Keratinocyte (primary cell): Measurements from ENCODE around the gene SLC32A1. TPM values are rescaled to one million over a fixed set of nuclear protein-coding genes. Genes with fewer than 3 reads are reported as not detected.
A peak's percentile ranks its signal among the peaks of the same experiment; 100 is the strongest.

ENCODE experiments used
- DNase-seq: peaks from one replicate; pipeline ENCODE4 v3.0.0-alpha.2; 2011; ENCODE audit warnings: low read depth, missing footprints, low spot score
- FAIRE-seq: peaks from 2 replicates; lab custom pipeline; 2011; peaks lifted over from hg19 to GRCh38; lab: Jason Lieb, UNC
- H2AFZ ChIP-seq: 2 replicates; pipeline ENCODE4 v1.6.0; 2012; ENCODE audit warnings: low read length, control low read depth, inconsistent platforms; ENCODE audit not compliant: control insufficient read depth
- H3K27ac ChIP-seq: 2 replicates; pipeline ENCODE4 v1.5.1; 2011; ENCODE audit warnings: low read length; ENCODE audit not compliant: control insufficient read depth, insufficient read depth
- H3K27me3 ChIP-seq: 3 replicates; pipeline ENCODE4 v1.6.0; 2011; ENCODE audit warnings: low read length; ENCODE audit not compliant: control insufficient read depth, insufficient read depth; ENCODE audit errors: extremely low read depth
- H3K36me3 ChIP-seq, 2 experiments: 2 replicates in 1 of 2; 3 replicates in 1 of 2; pipeline ENCODE4 v1.5.1; 2011; ENCODE audit warnings: low read length in 2 of 2, mild to moderate bottlenecking in 1 of 2; ENCODE audit not compliant: control insufficient read depth in 2 of 2, insufficient read depth in 2 of 2; ENCODE audit errors: extremely low read depth in 1 of 2
- H3K4me1 ChIP-seq: 3 replicates; pipeline ENCODE4 v1.5.1; 2011; ENCODE audit warnings: low read length; ENCODE audit not compliant: control insufficient read depth, insufficient read depth; ENCODE audit errors: extremely low read depth
- H3K4me2 ChIP-seq: 3 replicates; pipeline ENCODE4 v1.6.0; 2011; ENCODE audit warnings: low read depth, low read length; ENCODE audit not compliant: control insufficient read depth, insufficient read depth; ENCODE audit errors: extremely low read depth
- H3K4me3 ChIP-seq, 3 experiments: fragments of 200-600 bp in 1 of 3; sonication (generic) in 1 of 3; 2 replicates in 2 of 3; 3 replicates in 1 of 3; pipeline ENCODE4 v1.5.1; 2011 to 2016; ENCODE audit warnings: low read length in 3 of 3, mild to moderate bottlenecking in 3 of 3, control low read depth in 2 of 3, inconsistent platforms in 1 of 3, low read depth in 1 of 3, mixed read lengths in 1 of 3, mixed run types in 1 of 3, moderate library complexity in 1 of 3; ENCODE audit not compliant: control insufficient read depth in 2 of 3, insufficient read depth in 2 of 3; ENCODE audit errors: extremely low read depth in 1 of 3
- H3K79me2 ChIP-seq: 2 replicates; pipeline ENCODE4 v1.6.0; 2012; ENCODE audit warnings: low read length; ENCODE audit not compliant: control insufficient read depth, insufficient read depth
- H3K9ac ChIP-seq: 3 replicates; pipeline ENCODE4 v1.6.0; 2011; ENCODE audit warnings: low read length; ENCODE audit not compliant: control insufficient read depth, insufficient read depth; ENCODE audit errors: extremely low read depth
- H3K9me1 ChIP-seq: 3 replicates; pipeline ENCODE4 v1.6.0; 2011; ENCODE audit warnings: low read length; ENCODE audit not compliant: control insufficient read depth, insufficient read depth; ENCODE audit errors: extremely low read depth
- H3K9me3 ChIP-seq: 2 replicates; pipeline ENCODE4 v1.5.1; 2012; ENCODE audit warnings: low read depth, low read length; ENCODE audit not compliant: control insufficient read depth
- H4K20me1 ChIP-seq: 3 replicates; pipeline ENCODE4 v1.6.0; 2011; ENCODE audit warnings: low read length; ENCODE audit not compliant: control insufficient read depth, insufficient read depth; ENCODE audit errors: extremely low read depth
- EZH2 ChIP-seq: IDR thresholded peaks from one replicate; pipeline ENCODE4 v1.6.1; 2012; ENCODE audit warnings: inconsistent platforms, mild to moderate bottlenecking, low read length, moderate library complexity
- dilution Hi-C: fragments of 300-500 bp; cut with MboI; formaldehyde crosslinking; loops from one replicate; pipeline ENCODE4 v1.7.0; 2020; ENCODE audit warnings: low sequenced_read_pairs; ENCODE audit not compliant: extremely low pct_ligation_motif_present
- polyA plus RNA-seq, 5 experiments: library from polyadenylated mRNA; depleted of rRNA in 3 of 5; stranded (reverse) in 3 of 5; stranded (forward) in 1 of 5; unstranded in 1 of 5; fragments of >200 nt; gene quantifications; 1 replicate in 1 of 5; 2 replicates in 3 of 5; 3 replicates in 1 of 5; pipeline versions ENCODE4 v1.2.1 to v1.2.3, GENCODE V29; 2011 to 2012; ENCODE audit warnings: missing spikeins in 2 of 5, low read depth in 1 of 5, low replicate concordance in 1 of 5
- TF ChIP-seq, protein P1 (sequence below), 3 experiments: IDR thresholded peaks in 1 of 3; conservative IDR thresholded peaks in 1 of 3; optimal IDR thresholded peaks in 1 of 3; 2 replicates in 2 of 3; 3 replicates in 1 of 3; pipeline versions ENCODE3 to v1.5.1; 2011; ENCODE audit warnings: low read length in 3 of 3, mild to moderate bottlenecking in 3 of 3, moderate library complexity in 2 of 3, control low read depth in 1 of 3, inconsistent platforms in 1 of 3; ENCODE audit not compliant: insufficient read depth in 2 of 3; ENCODE audit errors: extremely low read depth in 1 of 3

The SLC32A1 gene
- polyA plus RNA-seq, 1 donor (not counting 4 experiments of a cell fraction or from before 2014, with no cell fraction given): not detected

DNA sequence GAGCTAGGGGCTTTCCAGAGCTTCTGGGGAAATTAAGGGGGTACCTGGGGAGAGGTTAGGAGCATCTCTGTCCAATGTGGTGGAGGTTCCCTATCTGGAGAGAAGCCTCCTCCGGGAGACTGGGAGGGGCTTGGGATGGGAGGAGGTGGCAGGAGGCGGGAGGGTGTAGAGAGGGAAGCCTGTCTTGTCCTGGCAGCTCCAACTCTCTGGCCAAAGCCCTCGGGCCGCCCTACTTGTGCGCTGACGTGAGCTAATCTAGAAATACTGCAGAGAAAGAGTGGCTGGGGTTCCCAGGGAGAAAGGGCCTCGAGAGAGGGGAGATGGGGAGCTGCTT is 1.6 kb upstream of the SLC32A1 start:
- H3K4me3 ChIP-seq: no peak overlapping the region
- H2AFZ ChIP-seq: no peak overlapping the region
- DNase-seq (no peak), FAIRE-seq (no peak)
- no peaks in the 10 kb centered on the region for H3K4me1 ChIP-seq
- peaks cover 92% of the 10 kb centered on the region for H3K27me3 ChIP-seq
- no peaks in the 10 kb centered on the region for H3K79me2 ChIP-seq
- H3K36me3 ChIP-seq: no peaks in the 10 kb centered on the region
- TF ChIP-seq, protein P1, sequence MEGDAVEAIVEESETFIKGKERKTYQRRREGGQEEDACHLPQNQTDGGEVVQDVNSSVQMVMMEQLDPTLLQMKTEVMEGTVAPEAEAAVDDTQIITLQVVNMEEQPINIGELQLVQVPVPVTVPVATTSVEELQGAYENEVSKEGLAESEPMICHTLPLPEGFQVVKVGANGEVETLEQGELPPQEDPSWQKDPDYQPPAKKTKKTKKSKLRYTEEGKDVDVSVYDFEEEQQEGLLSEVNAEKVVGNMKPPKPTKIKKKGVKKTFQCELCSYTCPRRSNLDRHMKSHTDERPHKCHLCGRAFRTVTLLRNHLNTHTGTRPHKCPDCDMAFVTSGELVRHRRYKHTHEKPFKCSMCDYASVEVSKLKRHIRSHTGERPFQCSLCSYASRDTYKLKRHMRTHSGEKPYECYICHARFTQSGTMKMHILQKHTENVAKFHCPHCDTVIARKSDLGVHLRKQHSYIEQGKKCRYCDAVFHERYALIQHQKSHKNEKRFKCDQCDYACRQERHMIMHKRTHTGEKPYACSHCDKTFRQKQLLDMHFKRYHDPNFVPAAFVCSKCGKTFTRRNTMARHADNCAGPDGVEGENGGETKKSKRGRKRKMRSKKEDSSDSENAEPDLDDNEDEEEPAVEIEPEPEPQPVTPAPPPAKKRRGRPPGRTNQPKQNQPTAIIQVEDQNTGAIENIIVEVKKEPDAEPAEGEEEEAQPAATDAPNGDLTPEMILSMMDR (optimal IDR thresholded peaks at IDR 0.05 in 1 of 3, IDR thresholded peaks at IDR 0.05 in 1 of 3, conservative IDR thresholded peaks at IDR 0.05 in 1 of 3; ENCODE audit: extremely low read depth in 1 of 3, insufficient read depth in 2 of 3, low read length in 3 of 3): no peak
- no peak for TF ChIP-seq EZH2
- no peak overlapping the region for H3K27ac ChIP-seq
- no peak overlapping the region for H3K9ac ChIP-seq
- H3K9me3 ChIP-seq: no peaks in the 10 kb centered on the region
- H3K9me1 ChIP-seq: no peaks in the 10 kb centered on the region
- peaks cover 5% of the 10 kb centered on the region for H4K20me1 ChIP-seq
- dilution Hi-C loops: no loop called here
- no peak overlapping the region for H3K4me2 ChIP-seq

DNA sequence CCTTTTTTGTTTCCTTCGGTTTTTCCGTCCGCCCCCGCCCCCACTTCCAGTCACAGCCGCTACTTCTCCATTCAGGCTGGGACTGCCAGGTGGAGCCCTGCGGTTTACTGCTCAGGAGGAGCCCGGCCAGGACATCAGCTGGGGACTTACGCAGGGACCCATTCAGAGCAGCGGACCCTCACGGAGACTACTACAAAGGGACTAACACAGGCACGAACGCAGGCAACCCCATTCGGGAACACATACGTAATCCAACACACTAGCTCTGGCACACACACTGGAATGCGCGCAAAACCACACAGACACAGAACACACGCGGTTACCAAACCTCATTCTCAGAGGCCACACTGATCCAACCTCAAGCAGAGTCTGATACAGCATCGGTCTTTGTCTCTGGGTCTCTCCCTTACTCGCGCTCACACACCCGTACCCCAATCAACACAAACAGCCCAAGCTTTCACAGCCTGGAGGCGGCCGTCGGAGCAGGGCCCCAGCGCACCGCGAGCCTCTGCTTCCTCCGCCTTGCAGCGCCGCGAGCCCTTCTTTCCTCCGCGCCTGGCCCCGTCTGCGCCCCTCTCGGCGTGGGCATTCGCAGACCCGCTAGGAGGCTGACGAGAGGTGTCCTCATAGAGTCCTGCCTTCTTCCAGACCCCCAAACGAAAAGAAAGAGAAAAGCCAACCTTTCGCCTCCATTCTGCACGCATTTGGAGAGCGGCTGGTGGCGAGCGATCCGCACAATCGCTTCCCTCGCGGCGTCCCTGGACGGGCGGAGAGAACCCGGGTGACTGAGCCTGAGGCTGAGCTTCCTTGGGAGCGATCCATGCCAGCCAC is 1.1 kb upstream of the SLC32A1 start:
- Histone ChIP-seq H3K79me2 (no peaks in the 10 kb centered on the region), H4K20me1 (peaks cover 5% of the 10 kb centered on the region), H3K36me3 (no peaks in the 10 kb centered on the region), H3K4me2 (no peak overlapping the region), H3K9me3 (peaks cover 2% of the 10 kb centered on the region), H2AFZ (no peak overlapping the region), H3K27me3 (peaks cover 93% of the 10 kb centered on the region), H3K9ac (no peak overlapping the region), H3K9me1 (no peaks in the 10 kb centered on the region), H3K27ac (no peak overlapping the region), H3K4me3 (no peak overlapping the region), H3K4me1 (no peaks in the 10 kb centered on the region)
- DNase-seq (no peak), FAIRE-seq (no peak)
- dilution Hi-C loops: no loop called here
- TF ChIP-seq, protein P1 (optimal IDR thresholded peaks at IDR 0.05 in 1 of 3, IDR thresholded peaks at IDR 0.05 in 1 of 3, conservative IDR thresholded peaks at IDR 0.05 in 1 of 3; ENCODE audit: extremely low read depth in 1 of 3, insufficient read depth in 2 of 3, low read length in 3 of 3): no peak
- TF ChIP-seq EZH2: peak; percentile 93
